ENCODE data around the gene MRPL38.
"Not testable (repeated sequence)": the region's sequence is repeated elsewhere in the genome, so short reads cannot be mapped to it uniquely, and the experiment has no call there.

- TF ChIP-seq ZNF324 (tag by site-specific recombination; IDR thresholded peaks at IDR 0.05); ZFP3 (tag by site-specific recombination; IDR thresholded peaks at IDR 0.05; ENCODE audit: low read depth): not testable (repeated sequence)
These were observed 45.3 kb downstream of the MRPL38 start for GRCh38 chr17:75859358-75859757.
